Measurements from ENCODE around the gene HMCN2. TPM values are rescaled to one million over a fixed set of nuclear protein-coding genes. Genes with fewer than 3 reads are reported as not detected.
"Not testable (repeated sequence)": the region's sequence is repeated elsewhere in the genome, so short reads cannot be mapped to it uniquely, and the experiment has no call there.

The HMCN2 gene
- polyA plus RNA-seq, 1 of the 3 experiments (the other 2 are of a cell fraction), result 0.15 TPM

GRCh38 chr9:130258137-130258536, 7.4 kb upstream of the HMCN2 start:
- H3F3A ChIP-seq (replicated peaks; ENCODE audit: insufficient read depth); H3K9me3 ChIP-seq; H2AFZ ChIP-seq (ENCODE audit: low read depth); H3K4me3 ChIP-seq (ENCODE audit: low read depth in 2 of 2, low read length in 1 of 2); H3K27ac ChIP-seq (ENCODE audit: low read depth in 2 of 2, low read length in 1 of 2); H3K4me1 ChIP-seq (ENCODE audit: control insufficient read depth in 1 of 2, insufficient read depth in 2 of 2, low read depth in 1 of 2, low read length in 1 of 2); H4K20me1 ChIP-seq (ENCODE audit: insufficient read depth); H3K4me2 ChIP-seq; H3K27me3 ChIP-seq (ENCODE audit: insufficient read depth); H3K36me3 ChIP-seq (replicated peaks in 1 of 2; ENCODE audit: control insufficient read depth in 1 of 2, insufficient read depth in 2 of 2, low read length in 1 of 2); H3K9me2 ChIP-seq; POLR2A ChIA-PET; H3K9ac ChIP-seq; DNase-seq; H3K79me2 ChIP-seq (ENCODE audit: insufficient read depth): not testable (repeated sequence)
- CTCF ChIA-PET, result interaction anchor here (0.6 to 8.8 kb wide), 3 partner anchors 15 to 84 kb away, joined by 3 to 73 read pairs (median 5); no protein-coding TSS in a partner anchor
- 68% methylated on average over 7 of the region's 7 CpGs for WGBS (ENCODE audit: low lambda C conversion rate)

- Histone ChIP-seq H2AFZ (ENCODE audit: low read depth) (no peak overlapping the region), H3K4me1 (ENCODE audit: control insufficient read depth in 1 of 2, insufficient read depth in 2 of 2, low read depth in 1 of 2, low read length in 1 of 2) (peaks cover 0 to 6% of the 10 kb centered on the region in 2 experiments; a peak in 1 of 4 replicates), H3K9me2 (no peaks in the 10 kb centered on the region), H3K36me3 (replicated peaks in 1 of 2; ENCODE audit: control insufficient read depth in 1 of 2, insufficient read depth in 2 of 2, low read length in 1 of 2) (no peaks in the 10 kb centered on the region), H3K79me2 (ENCODE audit: insufficient read depth) (no peaks in the 10 kb centered on the region), H3K27ac (ENCODE audit: low read depth in 2 of 2, low read length in 1 of 2) (no peak overlapping the region), H3K9ac (no peak overlapping the region), H3K9me3 (no peaks in the 10 kb centered on the region), H3K4me2 (no peak overlapping the region), H3F3A (replicated peaks; ENCODE audit: insufficient read depth) (no peaks in the 10 kb centered on the region), H3K27me3 (ENCODE audit: insufficient read depth) (peaks cover 12% of the 10 kb centered on the region), H3K4me3 (ENCODE audit: low read depth in 2 of 2, low read length in 1 of 2) (no peak overlapping the region), H4K20me1 (ENCODE audit: insufficient read depth) (no peaks in the 10 kb centered on the region)
- WGBS (ENCODE audit: low lambda C conversion rate), result 44% methylated on average over 4 of the region's 4 CpGs
- DNase-seq, result no peak
- CTCF ChIA-PET, result interaction anchor here (1.2 to 8.8 kb wide), 3 partner anchors 16 to 83 kb away, joined by 3 to 73 read pairs (median 5); no protein-coding TSS in a partner anchor
- POLR2A ChIA-PET, result no interaction called here
- TF ChIP-seq RAD21 (IDR thresholded peaks at IDR 0.05; ENCODE audit: low read length), result no peak
- no peak for TF ChIP-seq RCOR1 (IDR thresholded peaks at IDR 0.05; ENCODE audit: low read length)
- no peak for TF ChIP-seq ZBTB33 (IDR thresholded peaks at IDR 0.05; ENCODE audit: borderline replicate concordance, low read depth)
- no peak for TF ChIP-seq IRF3 (IDR thresholded peaks at IDR 0.05; ENCODE audit: low read depth, low read length)
- no peak for TF ChIP-seq EZH2phosphoT487 (IDR thresholded peaks at IDR 0.05; ENCODE audit: borderline replicate concordance, low read depth)
- TF ChIP-seq YY1 (IDR thresholded peaks at IDR 0.05; ENCODE audit: low read depth), result no peak
- TF ChIP-seq MEF2A (IDR thresholded peaks at IDR 0.05; ENCODE audit: borderline replicate concordance, low read depth), result no peak
- TF ChIP-seq MAX (IDR thresholded peaks at IDR 0.05; ENCODE audit: low read depth), result no peak
- TF ChIP-seq NRF1 (IDR thresholded peaks at IDR 0.05; ENCODE audit: low read depth, low read length), result no peak
- no peak for TF ChIP-seq USF2 (IDR thresholded peaks at IDR 0.05; ENCODE audit: borderline replicate concordance, low read depth, low read length)
- TF ChIP-seq TEAD4 (IDR thresholded peaks at IDR 0.05; ENCODE audit: borderline replicate concordance, insufficient read depth), result no peak
- no peak for TF ChIP-seq NFIC (IDR thresholded peaks at IDR 0.05; ENCODE audit: borderline replicate concordance)
Observed at GRCh38 chr9:130259044-130259443, 6.5 kb upstream of the HMCN2 start.
